CD4-positive, alpha-beta T cell (primary cell): ENCODE results near the gene TREML2. TPM values are rescaled to one million over a fixed set of nuclear protein-coding genes. Genes with fewer than 3 reads are reported as not detected.

Experiments
- ATAC-seq: fragments of 200-7000 bp; cut with Tn5 transposase; one replicate; pipeline ENCODE4 v1.10.0; 2022; ENCODE audit warnings: mild to moderate bottlenecking; ENCODE audit not compliant: poor library complexity
- CTCF ChIA-PET: fragments of 350-600 bp; sonication (Branson Sonifier 250); formaldehyde crosslinking; loops from one replicate; lab custom pipeline; 2021; ENCODE audit warnings: antibody characterized with exemption, inconsistent platforms; lab: Charles Lee
- POLR2A ChIA-PET: fragments of 350-600 bp; sonication (Branson Sonifier 250); formaldehyde crosslinking; loops from one replicate; lab custom pipeline; 2021; ENCODE audit warnings: antibody characterized with exemption, inconsistent platforms; lab: Charles Lee
- DNase-seq, 14 experiments: peaks; one replicate each; pipeline ENCODE4 v3.0.0-alpha.2; 2013 to 2020; ENCODE audit warnings: mixed read lengths in 2 of 14
- H3K27ac ChIP-seq, 2 donors: one replicate each; pipeline versions ENCODE4 v1.5.1 to v1.7.0; 2013; ENCODE audit warnings: low read length in 2 of 2, low read depth in 1 of 2, mild to moderate bottlenecking in 1 of 2
- H3K27me3 ChIP-seq, 2 experiments: 1 replicate in 1 of 2; 2 replicates in 1 of 2; pipeline versions ENCODE4 v1.6.1 to v1.7.0; 2013; ENCODE audit warnings: low read length in 2 of 2, control low read depth in 1 of 2, mild to moderate bottlenecking in 1 of 2, moderate library complexity in 1 of 2; ENCODE audit not compliant: insufficient read depth in 2 of 2, control insufficient read depth in 1 of 2
- H3K36me3 ChIP-seq: one replicate; pipeline ENCODE4 v1.6.1; 2013; ENCODE audit warnings: low read length, control low read depth; ENCODE audit not compliant: insufficient read depth
- H3K4me1 ChIP-seq: one replicate; pipeline ENCODE4 v1.6.1; 2013; ENCODE audit warnings: low read length, control low read depth; ENCODE audit not compliant: insufficient read depth
- H3K4me3 ChIP-seq: one replicate; pipeline ENCODE4 v1.5.1; 2013; ENCODE audit warnings: mild to moderate bottlenecking, low read length, moderate library complexity
- H3K9me3 ChIP-seq, 2 experiments: 1 replicate in 1 of 2; 2 replicates in 1 of 2; pipeline versions ENCODE4 v1.6.1 to v1.7.0; 2013; ENCODE audit warnings: low read length in 2 of 2, mild to moderate bottlenecking in 2 of 2, control low read depth in 1 of 2, moderate library complexity in 1 of 2; ENCODE audit not compliant: control insufficient read depth in 1 of 2, insufficient read depth in 1 of 2
- H3K27ac Mint-ChIP-seq: one replicate; pipeline ENCODE4 v1.8.0; 2020; ENCODE audit warnings: mixed read lengths
- H3K27me3 Mint-ChIP-seq: one replicate; pipeline ENCODE4 v1.8.0; 2021; ENCODE audit warnings: mixed read lengths
- H3K36me3 Mint-ChIP-seq: one replicate; pipeline ENCODE4 v1.8.0; 2021; ENCODE audit warnings: low read depth, mixed read lengths
- H3K4me1 Mint-ChIP-seq: one replicate; pipeline ENCODE4 v1.8.0; 2021; ENCODE audit warnings: low read depth, mixed read lengths
- H3K4me3 Mint-ChIP-seq: one replicate; pipeline ENCODE4 v1.8.0; 2020; ENCODE audit warnings: mild to moderate bottlenecking, mixed read lengths
- H3K9me3 Mint-ChIP-seq: one replicate; pipeline ENCODE4 v1.8.0; 2020; ENCODE audit warnings: mixed read lengths
- CTCF ChIP-seq: fragments of 200-600 bp; IDR thresholded peaks from one replicate; pipeline ENCODE4 v1.8.0; 2022; ENCODE audit warnings: antibody characterized with exemption, mild to moderate bottlenecking
- intact Hi-C, 2 experiments: fragments of 100-400 bp; cut with DNase I in 1 of 2; cut with micrococcal nuclease in 1 of 2; formaldehyde crosslinking; loops; one replicate each; pipeline versions ENCODE4 v1.15.1 to v1.9.0; 2023 to 2025; cut with DNase I, micrococcal nuclease
- total RNA-seq, 174 experiments: library from RNA in 2 of 174; stranded (reverse) in 2 of 174; gene quantifications; one replicate each; pipeline ENCODE4 v1.2.3 and lab custom pipeline; 2021 to 2026

Gene TREML2
- total RNA-seq, 2 experiments from 2014 or later, result 0.78 to 0.91 TPM

DNA sequence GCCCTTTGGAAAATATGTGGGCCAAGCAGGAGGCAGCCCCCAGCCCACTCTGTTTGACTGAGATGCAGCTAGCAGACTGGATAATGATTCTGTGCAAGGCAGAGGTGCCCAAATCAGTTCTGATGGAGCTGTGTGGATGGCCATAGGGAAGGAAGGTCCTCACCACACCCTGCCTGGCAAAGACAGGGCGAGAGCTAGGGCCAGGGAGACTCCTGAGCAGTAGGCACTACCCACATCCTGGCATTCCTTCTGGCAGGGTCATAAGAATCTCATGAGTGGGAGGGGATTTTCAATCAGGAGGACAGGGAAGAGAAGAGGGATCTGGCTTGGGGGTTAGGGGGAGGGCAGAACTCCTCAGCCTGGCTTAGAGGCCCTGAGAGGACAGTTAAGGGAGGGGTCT, 19.4 kb downstream of the TREML2 start:
- POLR2A ChIA-PET, result interaction anchor here (1.0 to 1.8 kb wide), 3 partner anchors 14 to 101 kb away, joined by 4 to 12 read pairs (median 5); partner anchors contain the start of gene TREML2
- no peak for DNase-seq
- H3K9me3 ChIP-seq, result no peaks in the 10 kb centered on the region
- no peak overlapping the region for H3K4me3 ChIP-seq
- no peak overlapping the region for H3K4me3 Mint-ChIP-seq
- no peaks in the 10 kb centered on the region for H3K27me3 ChIP-seq
- no peaks in the 10 kb centered on the region for H3K36me3 ChIP-seq
- H3K27ac ChIP-seq, result no peak overlapping the region
- H3K27me3 Mint-ChIP-seq, result no peaks in the 10 kb centered on the region
- intact Hi-C loops, result loop anchor here (5.0 kb wide), 3 partner anchors 89 to 179 kb away; partner anchors contain the start of genes NFYA (in 1 of the 2) and OARD1 (in 1 of the 2)
- CTCF ChIA-PET, result no interaction called here
- no peak for ATAC-seq
- H3K4me1 Mint-ChIP-seq, result peaks cover 12% of the 10 kb centered on the region
- H3K4me1 ChIP-seq, result peaks cover 30% of the 10 kb centered on the region
- no peak for TF ChIP-seq CTCF
- no peaks in the 10 kb centered on the region for H3K36me3 Mint-ChIP-seq
- H3K9me3 Mint-ChIP-seq, result no peaks in the 10 kb centered on the region
- no peak overlapping the region for H3K27ac Mint-ChIP-seq

DNA sequence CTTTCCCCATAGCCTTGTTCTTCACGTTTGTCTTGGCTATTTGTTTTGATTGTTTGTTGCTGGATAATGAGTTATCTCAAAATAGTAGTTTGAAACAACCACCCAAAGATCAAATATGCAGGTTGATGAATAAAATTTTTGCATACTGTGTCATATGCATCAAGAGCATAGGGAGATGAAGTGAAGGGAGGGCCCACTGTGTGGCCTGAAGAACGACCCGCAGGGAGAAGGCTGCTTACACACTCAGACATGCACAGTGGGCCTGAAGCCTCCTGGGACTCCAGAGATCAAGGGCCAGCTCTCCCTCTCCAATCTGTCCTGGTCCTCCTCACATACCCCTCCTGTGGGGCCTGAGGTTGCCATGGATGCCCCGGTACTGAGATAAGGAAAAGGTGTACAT, 21.8 kb downstream of the TREML2 start:
- no peaks in the 10 kb centered on the region for H3K9me3 Mint-ChIP-seq
- no peak for TF ChIP-seq CTCF
- Histone ChIP-seq H3K9me3 (no peaks in the 10 kb centered on the region), H3K4me1 (peaks cover 13% of the 10 kb centered on the region), H3K4me3 (no peak overlapping the region), H3K27me3 (no peaks in the 10 kb centered on the region), H3K27ac (no peak overlapping the region), H3K36me3 (no peaks in the 10 kb centered on the region)
- H3K36me3 Mint-ChIP-seq, result no peaks in the 10 kb centered on the region
- DNase-seq, result no peak
- ATAC-seq, result no peak
- peaks cover 7% of the 10 kb centered on the region for H3K4me1 Mint-ChIP-seq
- H3K27me3 Mint-ChIP-seq, result no peaks in the 10 kb centered on the region
- no peak overlapping the region for H3K27ac Mint-ChIP-seq
- CTCF ChIA-PET, result no interaction called here
- no peak overlapping the region for H3K4me3 Mint-ChIP-seq
- intact Hi-C loops, result no loop called here
- POLR2A ChIA-PET, result no interaction called here

- TF ChIP-seq CTCF, result no peak
- no peak for DNase-seq
- H3K9me3 ChIP-seq, result no peaks in the 10 kb centered on the region
- no peak for ATAC-seq
- no peaks in the 10 kb centered on the region for H3K36me3 ChIP-seq
- intact Hi-C loops, result no loop called here
- Mint-ChIP-seq H3K4me3 (no peak overlapping the region), H3K36me3 (no peaks in the 10 kb centered on the region), H3K4me1 (peaks cover 7% of the 10 kb centered on the region), H3K27ac (no peak overlapping the region), H3K9me3 (no peaks in the 10 kb centered on the region), H3K27me3 (no peaks in the 10 kb centered on the region)
- H3K27me3 ChIP-seq, result no peaks in the 10 kb centered on the region
- POLR2A ChIA-PET, result no interaction called here
- CTCF ChIA-PET, result no interaction called here
- peaks cover 12% of the 10 kb centered on the region for H3K4me1 ChIP-seq
- H3K27ac ChIP-seq, result no peak overlapping the region
- no peak overlapping the region for H3K4me3 ChIP-seq
Measured at GRCh38 chr6:41177695-41178094, 23.3 kb downstream of the TREML2 start.
